ENCODE data around the gene PPP1R16B.

The PPP1R16B gene

DNA sequence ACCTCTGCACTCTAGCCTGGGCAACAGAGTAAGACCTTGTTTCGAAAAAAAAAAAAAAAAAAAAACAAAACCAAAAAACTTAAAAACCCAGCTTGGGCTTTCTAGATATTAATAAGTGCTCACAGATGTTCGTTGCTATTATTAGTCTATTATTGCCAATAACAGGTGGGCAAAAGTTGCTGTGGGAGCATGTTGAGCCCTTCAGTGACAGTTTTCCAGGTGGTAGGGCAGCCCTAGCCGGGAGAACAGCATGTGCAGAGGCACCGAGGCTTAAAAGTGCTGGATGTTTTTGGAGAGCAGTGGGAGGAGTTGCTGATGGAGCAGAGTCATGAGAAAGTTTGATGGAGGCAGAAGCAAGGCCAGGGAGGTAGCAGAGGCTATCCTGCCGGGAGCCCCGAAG, 4.4 kb downstream of the PPP1R16B start:
- TF ChIP-seq, protein P1, sequence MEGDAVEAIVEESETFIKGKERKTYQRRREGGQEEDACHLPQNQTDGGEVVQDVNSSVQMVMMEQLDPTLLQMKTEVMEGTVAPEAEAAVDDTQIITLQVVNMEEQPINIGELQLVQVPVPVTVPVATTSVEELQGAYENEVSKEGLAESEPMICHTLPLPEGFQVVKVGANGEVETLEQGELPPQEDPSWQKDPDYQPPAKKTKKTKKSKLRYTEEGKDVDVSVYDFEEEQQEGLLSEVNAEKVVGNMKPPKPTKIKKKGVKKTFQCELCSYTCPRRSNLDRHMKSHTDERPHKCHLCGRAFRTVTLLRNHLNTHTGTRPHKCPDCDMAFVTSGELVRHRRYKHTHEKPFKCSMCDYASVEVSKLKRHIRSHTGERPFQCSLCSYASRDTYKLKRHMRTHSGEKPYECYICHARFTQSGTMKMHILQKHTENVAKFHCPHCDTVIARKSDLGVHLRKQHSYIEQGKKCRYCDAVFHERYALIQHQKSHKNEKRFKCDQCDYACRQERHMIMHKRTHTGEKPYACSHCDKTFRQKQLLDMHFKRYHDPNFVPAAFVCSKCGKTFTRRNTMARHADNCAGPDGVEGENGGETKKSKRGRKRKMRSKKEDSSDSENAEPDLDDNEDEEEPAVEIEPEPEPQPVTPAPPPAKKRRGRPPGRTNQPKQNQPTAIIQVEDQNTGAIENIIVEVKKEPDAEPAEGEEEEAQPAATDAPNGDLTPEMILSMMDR (IDR thresholded peaks at IDR 0.05) = no peak

DNA sequence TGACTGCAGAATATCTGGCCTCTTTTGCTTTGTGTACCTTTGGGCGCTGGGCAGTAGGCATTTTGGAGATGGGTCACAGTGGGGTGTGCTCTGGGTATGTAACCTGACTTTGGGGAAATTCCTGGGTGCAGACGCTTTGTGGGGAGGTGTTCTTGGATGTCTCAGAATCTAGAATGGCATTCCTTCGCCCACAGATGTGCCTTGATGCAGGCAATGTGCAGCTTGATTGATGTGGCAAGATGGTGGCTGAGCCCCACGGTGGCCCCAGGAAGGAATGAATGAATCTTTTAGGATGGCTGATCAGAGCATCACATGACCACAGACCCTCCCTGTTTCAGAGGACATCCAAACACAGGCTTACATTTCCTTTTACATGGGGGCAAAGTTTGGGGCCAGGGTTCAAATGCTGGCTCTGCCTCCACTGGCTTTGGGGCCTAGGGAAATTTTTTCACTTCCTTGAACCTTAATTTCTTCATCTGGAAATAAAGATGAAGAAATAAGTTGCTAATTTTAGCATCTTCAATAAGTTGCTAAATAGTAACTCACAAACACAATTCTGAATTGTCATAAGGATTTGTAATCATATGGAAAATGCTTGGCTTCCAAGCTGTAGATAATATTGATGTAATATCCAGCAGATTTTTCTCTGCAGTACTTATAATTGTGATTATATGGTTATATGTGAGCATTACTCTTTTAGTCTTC, 5.6 kb downstream of the PPP1R16B start:
- TF ChIP-seq, protein P1 (IDR thresholded peaks at IDR 0.05) = no peak

DNA sequence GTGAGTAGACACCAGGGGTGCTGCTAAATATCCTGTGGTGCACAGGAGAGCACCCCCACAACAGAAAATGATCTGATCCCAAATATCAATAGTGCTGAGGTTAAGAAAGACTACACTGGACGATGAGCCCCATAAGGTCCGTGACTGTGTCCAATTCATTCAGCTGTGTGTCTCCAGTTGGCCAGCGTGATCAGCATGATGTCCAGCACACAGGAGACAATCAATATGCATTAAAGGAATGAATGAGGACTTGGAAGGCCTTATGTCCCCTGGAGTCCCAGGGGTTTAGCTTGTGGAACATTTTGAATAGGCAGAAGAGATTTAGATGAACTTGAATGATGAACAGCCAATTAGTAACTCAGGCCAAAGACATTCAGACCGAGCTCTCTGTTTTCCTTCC, 6.3 kb downstream of the PPP1R16B start:
- TF ChIP-seq, protein P1 (IDR thresholded peaks at IDR 0.05) = no peak

DNA sequence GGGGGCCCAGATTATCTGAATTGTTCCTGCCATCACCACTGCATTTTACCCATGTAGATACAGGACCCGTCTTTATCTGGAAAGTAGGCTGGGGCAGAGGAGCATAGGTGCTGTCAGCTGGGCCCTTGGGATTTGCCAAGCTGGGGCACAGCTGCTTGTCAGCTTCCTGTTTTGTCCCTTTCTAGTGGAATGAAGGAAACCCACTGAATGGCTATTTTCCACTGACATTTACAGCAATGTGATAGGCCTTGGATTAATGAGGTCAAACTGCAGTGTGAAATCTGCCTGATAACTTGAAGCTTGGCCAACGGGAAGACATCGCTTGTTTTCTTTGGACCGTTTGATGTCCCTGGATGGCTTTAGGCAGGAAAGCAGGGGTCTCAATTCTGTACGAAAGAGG, 6.7 kb downstream of the PPP1R16B start:
- TF ChIP-seq, protein P1 (IDR thresholded peaks at IDR 0.05) = no peak

DNA sequence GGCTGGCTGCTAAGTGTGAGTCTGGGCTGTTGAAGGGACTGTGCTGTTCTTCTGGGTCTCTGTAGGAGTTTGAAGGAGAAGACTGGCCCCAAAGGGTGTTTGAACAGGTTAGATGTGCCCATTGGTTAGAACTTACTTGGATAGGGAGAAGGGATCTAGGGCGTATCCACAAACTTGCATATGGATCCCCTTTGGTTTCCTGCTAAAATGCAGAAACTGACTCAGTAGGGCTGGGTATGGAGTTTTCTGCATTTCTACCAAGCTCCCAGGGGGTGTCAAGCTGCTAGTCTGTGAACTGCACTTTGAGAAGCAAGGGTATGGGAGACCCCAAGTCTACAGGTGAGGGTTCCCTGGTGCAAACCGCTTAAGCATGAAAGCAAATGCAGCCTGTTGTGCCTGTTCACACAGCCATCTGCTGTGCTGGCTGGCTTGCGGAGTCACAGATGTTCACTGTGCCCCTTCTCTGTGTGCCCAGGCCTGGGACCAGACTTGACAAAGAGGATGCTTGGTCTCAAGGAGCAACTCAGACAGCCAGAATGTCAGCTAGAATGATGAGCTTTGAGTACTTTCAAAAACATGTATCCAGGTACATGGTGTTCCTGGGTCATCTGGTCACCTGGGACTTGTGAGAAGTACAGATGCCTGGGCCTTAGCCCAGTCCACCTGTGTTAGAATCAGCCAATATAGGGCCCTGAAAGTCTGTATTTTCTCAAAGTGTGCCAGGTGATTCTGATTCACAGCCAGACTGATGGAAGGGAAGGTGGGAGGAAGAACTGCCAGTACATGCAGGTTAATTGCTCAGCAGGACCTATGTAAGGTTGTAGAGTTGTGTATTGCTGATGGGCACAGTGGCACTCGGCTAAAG, 7.4 kb downstream of the PPP1R16B start:
- TF ChIP-seq, protein P1 (IDR thresholded peaks at IDR 0.05) = no peak

DNA sequence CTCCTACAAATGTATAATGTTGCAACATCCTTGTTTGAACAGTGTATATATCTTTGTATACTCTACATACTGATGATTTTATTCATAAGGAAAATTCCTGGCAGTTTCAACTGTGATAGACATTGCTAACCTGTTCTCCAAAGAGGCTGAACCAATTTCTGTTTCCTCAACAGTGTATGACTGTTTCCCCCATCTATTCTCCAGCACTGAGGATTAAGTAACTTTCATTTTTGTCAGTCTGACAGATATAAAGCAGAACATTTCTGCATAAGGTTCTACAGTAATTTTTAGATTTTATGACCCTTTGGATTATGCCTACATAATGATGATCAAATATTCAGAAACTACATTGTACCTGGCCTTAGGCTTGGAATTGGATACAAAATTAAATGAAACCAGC, 9.9 kb downstream of the PPP1R16B start:
- TF ChIP-seq, protein P1 (IDR thresholded peaks at IDR 0.05) = no peak

DNA sequence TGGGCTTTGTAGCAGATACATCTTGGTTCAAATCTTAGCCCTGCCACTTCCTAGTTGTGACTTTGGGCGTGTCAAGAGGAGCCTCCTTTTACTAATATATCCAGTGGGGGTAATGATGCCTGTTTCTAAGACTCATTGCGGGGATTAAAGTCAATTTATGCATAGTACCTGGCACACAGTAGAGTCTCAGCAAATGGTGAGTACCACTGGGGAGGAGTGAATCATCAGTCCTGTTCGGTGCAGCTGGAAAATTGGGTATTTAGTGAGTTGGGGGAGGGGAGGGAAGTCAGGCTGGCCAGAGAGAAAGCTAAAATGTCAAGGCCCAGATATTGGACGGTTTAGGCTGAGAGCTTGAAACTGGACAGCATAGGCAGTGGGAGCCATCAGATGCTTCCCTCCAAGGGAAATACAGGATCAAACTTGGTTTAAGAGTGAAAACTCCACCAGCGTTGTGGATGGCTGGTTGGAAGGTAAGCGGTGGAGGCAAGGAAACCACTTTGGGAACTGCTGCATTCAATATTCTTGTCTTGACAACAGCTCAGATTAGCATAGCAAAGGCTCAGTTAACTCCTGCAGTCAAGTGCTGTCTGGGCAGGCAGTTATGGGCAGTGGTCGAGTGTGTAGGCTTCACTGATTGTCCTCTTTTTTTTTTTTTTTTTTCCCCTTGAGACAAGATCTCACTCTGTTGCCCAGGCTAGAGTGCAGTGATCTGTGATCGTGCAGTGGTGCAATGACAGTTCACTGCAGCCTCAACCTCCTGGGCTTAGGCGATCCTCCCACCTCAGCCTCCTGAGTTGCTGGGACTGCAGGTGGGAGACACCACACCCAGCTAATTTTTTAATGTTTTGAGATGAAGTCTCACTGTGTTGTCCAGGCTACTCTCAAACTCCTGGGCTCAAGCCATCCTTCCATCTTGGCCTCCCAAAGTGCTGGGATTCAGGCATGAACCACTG, 12.9 kb downstream of the PPP1R16B start:
- TF ChIP-seq, protein P1 (IDR thresholded peaks at IDR 0.05) = no peak
